ENCODE results near the gene RANGAP1.
A peak's percentile ranks its signal among the peaks of the same experiment; 100 is the strongest.
"Not testable (repeated sequence)": the region's sequence is repeated elsewhere in the genome, so short reads cannot be mapped to it uniquely, and the experiment has no call there.

Gene RANGAP1

GRCh38 chr22:41296826-41297667 is 11.1 kb upstream of the RANGAP1 start:
- no peak for FAIRE-seq

- not testable (repeated sequence) for FAIRE-seq
Observed at GRCh38 chr22:41294816-41295215, 8.8 kb upstream of the RANGAP1 start.

- FAIRE-seq, result no peak
Observed at GRCh38 chr22:41290262-41291221, 4.6 kb upstream of the RANGAP1 start.

- no peak for FAIRE-seq
Observed at GRCh38 chr22:41289671-41290070, 3.7 kb upstream of the RANGAP1 start.

- peak; percentile 61 for FAIRE-seq
Observed at GRCh38 chr22:41288245-41288946, 2.4 kb upstream of the RANGAP1 start.

GRCh38 chr22:41286639-41287091 is 678 bp upstream of the RANGAP1 start:
- peak; percentile 66 for FAIRE-seq

- no peak for FAIRE-seq
Observed at GRCh38 chr22:41285441-41285819, 557 bp downstream of the RANGAP1 start.

GRCh38 chr22:41284465-41284864 is 1.5 kb downstream of the RANGAP1 start:
- no peak for FAIRE-seq

- no peak for FAIRE-seq
Observed at GRCh38 chr22:41280854-41281253, 5.1 kb downstream of the RANGAP1 start.

GRCh38 chr22:41280065-41280464 is 5.9 kb downstream of the RANGAP1 start:
- FAIRE-seq, result no peak

GRCh38 chr22:41274856-41275255 is 11.1 kb downstream of the RANGAP1 start:
- no peak for FAIRE-seq

GRCh38 chr22:41273128-41273527 is 12.9 kb downstream of the RANGAP1 start:
- FAIRE-seq, result no peak

- no peak for FAIRE-seq
Observed at GRCh38 chr22:41271787-41272186, 14.2 kb downstream of the RANGAP1 start.

GRCh38 chr22:41267958-41268357 is 18.0 kb downstream of the RANGAP1 start:
- no peak for FAIRE-seq

- FAIRE-seq, result no peak
Observed at GRCh38 chr22:41264408-41264941, 21.5 kb downstream of the RANGAP1 start.

GRCh38 chr22:41263704-41264103 is 22.3 kb downstream of the RANGAP1 start:
- no peak for FAIRE-seq

- FAIRE-seq, result no peak
Observed at GRCh38 chr22:41262250-41262765, 23.7 kb downstream of the RANGAP1 start.

GRCh38 chr22:41261541-41262249 is 24.3 kb downstream of the RANGAP1 start:
- no peak for FAIRE-seq

- no peak for FAIRE-seq
Observed at GRCh38 chr22:41260871-41261270, 25.1 kb downstream of the RANGAP1 start.

- FAIRE-seq, result not testable (repeated sequence)
Observed at GRCh38 chr22:41259756-41260155, 26.2 kb downstream of the RANGAP1 start.

GRCh38 chr22:41257696-41258095 is 28.3 kb downstream of the RANGAP1 start:
- no peak for FAIRE-seq

All from islet of Langerhans (tissue), 1 donor.